Neutrophil (primary cell): ENCODE results near the gene ZNF20.

Experiments
- H3K27ac ChIP-seq: fragments of 200-600 bp; sonication (generic); 2 replicates; pipeline ENCODE4 v1.5.1; 2016; ENCODE audit warnings: mild to moderate bottlenecking, moderate library complexity
- H3K27me3 ChIP-seq: fragments of 200-600 bp; sonication (generic); 2 replicates; pipeline ENCODE4 v1.6.0; 2016; ENCODE audit warnings: mild to moderate bottlenecking
- H3K36me3 ChIP-seq: fragments of 200-600 bp; sonication (generic); 2 replicates; pipeline ENCODE4 v1.5.1; 2017
- H3K4me1 ChIP-seq, 2 experiments: fragments of 200-600 bp in 1 of 2; sonication (generic) in 1 of 2; 1 replicate in 1 of 2; 2 replicates in 1 of 2; pipeline versions ENCODE4 v1.5.1 to v1.6.1; 2013 to 2016; ENCODE audit warnings: low read depth in 1 of 2, low read length in 1 of 2, mild to moderate bottlenecking in 1 of 2, moderate library complexity in 1 of 2; ENCODE audit not compliant: control insufficient read depth in 1 of 2, insufficient read depth in 1 of 2
- H3K4me3 ChIP-seq, 2 experiments: fragments of 200-600 bp in 1 of 2; sonication (generic) in 1 of 2; 1 replicate in 1 of 2; 2 replicates in 1 of 2; pipeline ENCODE4 v1.5.1; 2013 to 2016; ENCODE audit warnings: low read depth in 1 of 2, low read length in 1 of 2, mild to moderate bottlenecking in 1 of 2, moderate library complexity in 1 of 2
- H3K9me3 ChIP-seq: fragments of 200-600 bp; sonication (generic); 2 replicates; pipeline ENCODE4 v1.5.1; 2016
- CTCF ChIP-seq: fragments of 200-600 bp; sonication (generic); IDR thresholded peaks from 2 replicates; pipeline ENCODE4 v1.5.1; 2016; ENCODE audit warnings: antibody characterized with exemption

Gene ZNF20

GRCh38 chr19:12145348-12145747, 5.2 kb upstream of the ZNF20 start:
- Histone ChIP-seq H3K4me1 (peaks cover 11 to 12% of the 10 kb centered on the region in 2 experiments), H3K27ac (no peak overlapping the region), H3K4me3 (no peak overlapping the region), H3K36me3 (no peaks in the 10 kb centered on the region), H3K9me3 (peaks cover 23% of the 10 kb centered on the region), H3K27me3 (no peaks in the 10 kb centered on the region)
- TF ChIP-seq CTCF = no peak

DNA sequence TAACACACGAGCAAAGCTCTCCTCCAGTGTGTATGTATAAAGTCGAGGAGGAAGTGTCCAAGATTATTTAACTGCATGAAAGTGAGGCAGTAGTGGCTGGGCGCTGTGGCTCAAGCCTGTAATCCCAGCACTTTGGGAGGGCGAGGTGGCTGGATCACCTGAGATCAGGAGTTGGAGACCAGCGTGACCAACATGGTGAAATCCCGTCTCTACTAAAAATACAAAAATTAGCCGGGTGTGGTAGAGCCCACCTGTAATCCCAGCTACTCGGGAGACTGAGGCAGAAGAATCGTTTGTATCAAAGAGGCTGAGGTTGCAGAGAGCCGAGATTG, 1.2 kb upstream of the ZNF20 start:
- Histone ChIP-seq H3K9me3 (peaks cover 17% of the 10 kb centered on the region), H3K4me3 (peak overlapping the region; percentile 91 to 97)

DNA sequence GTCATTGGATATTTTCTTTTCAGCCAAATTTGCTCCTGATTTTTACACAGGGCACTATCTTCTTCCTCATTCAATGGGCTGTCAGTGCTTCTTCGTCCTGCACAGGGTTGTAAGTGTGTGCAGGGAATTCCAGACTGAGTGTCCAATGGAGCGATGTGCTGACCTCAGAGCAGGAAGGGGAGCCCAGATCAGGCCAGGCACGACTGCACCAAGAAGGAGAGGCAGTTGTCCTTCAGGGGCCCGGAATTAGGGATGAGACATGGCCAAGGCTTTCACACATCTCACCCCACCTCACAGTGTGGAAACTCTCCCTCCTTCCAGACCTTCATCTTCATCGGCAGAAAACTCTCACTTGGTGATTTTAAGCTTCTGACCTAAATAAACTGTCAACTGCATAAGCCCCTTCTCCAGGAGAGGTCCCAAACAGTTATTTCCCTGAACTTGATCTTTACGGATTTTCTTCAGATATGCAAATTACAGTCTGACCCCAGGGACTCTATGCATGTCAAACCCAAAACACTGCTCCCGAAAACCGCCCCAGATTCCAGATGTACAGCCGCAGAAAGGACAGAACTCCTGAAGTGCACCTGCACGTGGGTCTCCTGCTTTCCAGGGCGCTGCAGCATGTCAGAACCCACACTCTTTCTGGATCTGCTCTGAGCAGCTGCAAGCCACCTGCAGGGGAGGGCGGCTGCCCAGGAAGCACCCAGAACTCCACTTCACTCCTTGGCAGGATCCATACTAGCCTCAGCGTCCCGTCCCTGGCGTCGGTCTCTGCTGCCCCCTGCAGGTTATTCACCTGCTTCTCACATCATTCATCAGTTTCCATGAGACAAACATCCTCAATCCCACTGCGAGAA, 625 bp upstream of the ZNF20 start:
- Histone ChIP-seq H3K27me3 (no peaks in the 10 kb centered on the region), H3K36me3 (peaks cover 13% of the 10 kb centered on the region), H3K4me3 (peak overlapping the region; percentile 91 to 97), H3K27ac (peak overlapping the region; percentile 77), H3K4me1 (peaks cover 22 to 23% of the 10 kb centered on the region in 2 experiments), H3K9me3 (peaks cover 11% of the 10 kb centered on the region)
- peak; percentile 88 for TF ChIP-seq CTCF

More for the DNA sequence above, 1.2 kb upstream of the ZNF20 start:
- peak overlapping the region; percentile 77 for H3K27ac ChIP-seq
- H3K36me3 ChIP-seq = peaks cover 9% of the 10 kb centered on the region
- no peaks in the 10 kb centered on the region for H3K27me3 ChIP-seq
- peaks cover 22 to 23% of the 10 kb centered on the region in 2 experiments for H3K4me1 ChIP-seq
- no peak for TF ChIP-seq CTCF

- peaks cover 3% of the 10 kb centered on the region for H3K9me3 ChIP-seq
- no peak overlapping the region for H3K27ac ChIP-seq
- H3K36me3 ChIP-seq = peaks cover 28% of the 10 kb centered on the region
- peak overlapping the region; percentile 91 to 97 for H3K4me3 ChIP-seq
- H3K27me3 ChIP-seq = no peaks in the 10 kb centered on the region
- H3K4me1 ChIP-seq = peaks cover 22 to 23% of the 10 kb centered on the region in 2 experiments
- TF ChIP-seq CTCF = no peak
Measured at GRCh38 chr19:12139269-12139668, 881 bp downstream of the ZNF20 start.

DNA sequence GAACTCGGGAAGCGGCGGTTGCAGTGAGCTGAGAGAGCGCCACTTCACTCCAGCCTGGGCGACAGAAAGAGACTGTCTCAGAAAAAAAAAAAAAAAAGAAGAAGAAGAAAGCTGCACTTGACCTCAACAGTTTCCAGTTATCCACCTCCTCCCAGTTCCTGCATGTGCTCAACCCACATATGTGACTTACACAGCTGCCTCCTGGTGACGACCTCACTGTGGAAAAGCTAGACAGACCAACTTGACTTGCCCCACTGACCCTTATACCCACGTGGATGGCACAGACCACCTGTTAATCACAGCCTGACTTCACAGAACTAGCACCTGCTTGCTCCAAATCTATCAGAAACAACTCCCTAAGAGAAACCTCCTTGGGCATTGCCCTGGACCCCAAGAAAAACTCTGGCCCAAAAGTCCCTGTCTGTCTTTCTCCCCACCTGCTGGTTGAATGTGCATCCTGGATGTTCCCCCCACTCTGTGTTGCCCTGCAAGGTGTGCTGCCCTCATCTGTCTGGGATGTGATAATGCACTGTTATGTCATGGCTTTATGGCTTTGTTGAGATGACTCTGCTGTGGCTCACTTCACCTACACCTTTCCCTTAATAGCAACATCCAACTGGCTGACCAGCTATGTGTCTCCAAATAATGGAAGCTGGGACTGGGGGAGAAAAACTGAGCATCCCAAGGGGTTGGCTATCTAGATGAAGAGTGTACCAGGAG, 2.8 kb downstream of the ZNF20 start:
- peak; percentile 42 for TF ChIP-seq CTCF
- Histone ChIP-seq H3K4me1 (peaks cover 22 to 23% of the 10 kb centered on the region in 2 experiments), H3K27me3 (no peaks in the 10 kb centered on the region), H3K36me3 (peaks cover 47% of the 10 kb centered on the region), H3K4me3 (no peak overlapping the region), H3K27ac (no peak overlapping the region), H3K9me3 (peaks cover 22% of the 10 kb centered on the region)
